Endothelial cell of umbilical vein (primary cell): Measurements from ENCODE around the gene ELP6. TPM values are rescaled to one million over a fixed set of nuclear protein-coding genes. Genes with fewer than 3 reads are reported as not detected.

Experiments used
- BruUV-seq: library from RNA; stranded (reverse); fragments of 400-500 nt; replicated peaks from 2 replicates; lab custom pipeline; 2021; lab: Mats Ljungman, UMichigan
- CTCF ChIA-PET: fragments of 300-600, 350-600 bp; sonication (Branson Sonifier 250); formaldehyde crosslinking; loops from one replicate; lab custom pipeline; 2021; ENCODE audit warnings: antibody characterized with exemption, inconsistent platforms; lab: Charles Lee
- POLR2A ChIA-PET: fragments of 300-600, 350-600 bp; sonication (Branson Sonifier 250); formaldehyde crosslinking; loops from one replicate; lab custom pipeline; 2021; ENCODE audit warnings: antibody characterized with exemption, inconsistent platforms; lab: Charles Lee
- DNase-seq: peaks from one replicate; pipeline ENCODE4 v3.0.0-alpha.2; 2011; ENCODE audit warnings: low read depth, low spot score
- FAIRE-seq: peaks from 2 replicates; lab custom pipeline; 2011; peaks lifted over from hg19 to GRCh38; lab: Jason Lieb, UNC
- H2AFZ ChIP-seq: 2 replicates; pipeline ENCODE4 v1.6.0; 2012; ENCODE audit warnings: low read depth, low read length, control low read depth, inconsistent platforms
- H3K27ac ChIP-seq: 2 replicates; pipeline ENCODE4 v1.5.1; 2011; ENCODE audit warnings: low read depth, mild to moderate bottlenecking, control low read depth, low read length, moderate library complexity; ENCODE audit not compliant: insufficient read depth
- H3K27me3 ChIP-seq, 2 experiments: 2 replicates each; pipeline versions ENCODE4 v1.6.0 to v1.6.1; 2011; ENCODE audit warnings: low read length in 2 of 2, mixed read lengths in 1 of 2; ENCODE audit not compliant: control insufficient read depth in 2 of 2, insufficient read depth in 2 of 2
- H3K36me3 ChIP-seq, 2 experiments: 2 replicates in 1 of 2; 3 replicates in 1 of 2; pipeline ENCODE4 v1.5.1; 2011; ENCODE audit warnings: low read length in 2 of 2, mild to moderate bottlenecking in 1 of 2, moderate library complexity in 1 of 2; ENCODE audit not compliant: control insufficient read depth in 2 of 2, insufficient read depth in 2 of 2; ENCODE audit errors: extremely low read depth in 1 of 2
- H3K4me1 ChIP-seq: 3 replicates; pipeline ENCODE4 v1.5.1; 2011; ENCODE audit warnings: mild to moderate bottlenecking, low read length; ENCODE audit not compliant: control insufficient read depth, insufficient read depth; ENCODE audit errors: extremely low read depth
- H3K4me2 ChIP-seq: 2 replicates; pipeline ENCODE4 v1.6.1; 2011; ENCODE audit warnings: low read length, control low read depth, mixed read lengths; ENCODE audit not compliant: insufficient read depth
- H3K4me3 ChIP-seq, 3 experiments: fragments of 200-600 bp in 1 of 3; sonication (generic), shearing (Covaris generic) in 1 of 3; replicated peaks in 1 of 3; 2 replicates each; pipeline ENCODE4 v1.5.1; 2011 to 2016; ENCODE audit warnings: control low read depth in 3 of 3, low read length in 3 of 3, mild to moderate bottlenecking in 2 of 3, inconsistent platforms in 1 of 3, low read depth in 1 of 3, moderate library complexity in 1 of 3; ENCODE audit not compliant: insufficient read depth in 1 of 3
- H3K79me2 ChIP-seq: 2 replicates; pipeline ENCODE4 v1.6.0; 2012; ENCODE audit warnings: low read length, inconsistent platforms; ENCODE audit not compliant: control insufficient read depth, insufficient read depth
- H3K9ac ChIP-seq: replicated peaks from 2 replicates; pipeline ENCODE3; 2011; ENCODE audit warnings: low read length, control low read depth; ENCODE audit not compliant: insufficient read depth; ENCODE audit errors: extremely low read depth
- H3K9me1 ChIP-seq: replicated peaks from 3 replicates; pipeline ENCODE4 v1.6.0; 2011; ENCODE audit warnings: mild to moderate bottlenecking, low read length; ENCODE audit not compliant: control insufficient read depth, insufficient read depth; ENCODE audit errors: extremely low read depth
- H3K9me3 ChIP-seq: replicated peaks from 2 replicates; pipeline ENCODE4 v1.5.1; 2012; ENCODE audit warnings: low read length, inconsistent platforms; ENCODE audit not compliant: control insufficient read depth, insufficient read depth
- H4K20me1 ChIP-seq: replicated peaks from 2 replicates; pipeline ENCODE3; 2011; ENCODE audit warnings: mild to moderate bottlenecking, low read length; ENCODE audit not compliant: control insufficient read depth, insufficient read depth; ENCODE audit errors: extremely low read depth
- CTCF ChIP-seq, 2 donors: IDR thresholded peaks; 1 replicate in 1 of 2; 2 replicates in 1 of 2; pipeline ENCODE4 v1.5.1; 2011; ENCODE audit warnings: low read length in 2 of 2, mild to moderate bottlenecking in 2 of 2, moderate library complexity in 2 of 2, control low read depth in 1 of 2, inconsistent platforms in 1 of 2, low read depth in 1 of 2; ENCODE audit not compliant: insufficient read depth in 1 of 2; ENCODE audit errors: extremely low read depth in 1 of 2
- EZH2 ChIP-seq: IDR thresholded peaks from 2 replicates; pipeline ENCODE4 v1.6.1; 2012; ENCODE audit warnings: borderline replicate concordance, low read depth, mild to moderate bottlenecking, moderate library complexity, low read length, inconsistent platforms; ENCODE audit not compliant: severe bottlenecking
- FOS ChIP-seq: IDR thresholded peaks from 2 replicates; pipeline ENCODE4 v1.6.1; 2011; ENCODE audit warnings: mild to moderate bottlenecking, low read length, moderate library complexity, borderline replicate concordance; ENCODE audit not compliant: insufficient read depth
- GATA2 ChIP-seq: IDR thresholded peaks from 2 replicates; pipeline ENCODE4 v1.7.0; 2011; ENCODE audit warnings: low read depth, mild to moderate bottlenecking, moderate library complexity, mixed read lengths, low read length; ENCODE audit not compliant: insufficient read length, insufficient read depth
- JUN ChIP-seq: IDR thresholded peaks from 2 replicates; pipeline ENCODE4 v1.6.1; 2011; ENCODE audit warnings: borderline replicate concordance, low read depth; ENCODE audit not compliant: insufficient read length, insufficient read depth
- MYC ChIP-seq: IDR thresholded peaks from one replicate; pipeline ENCODE4 v1.6.1; 2011; ENCODE audit warnings: mild to moderate bottlenecking, low read depth, low read length
- POLR2A ChIP-seq: IDR thresholded peaks from 2 replicates; pipeline ENCODE4 v1.6.1; 2012; ENCODE audit warnings: low read depth, mild to moderate bottlenecking, control low read depth, low read length
- POLR2AphosphoS5 ChIP-seq: IDR thresholded peaks from 2 replicates; pipeline ENCODE4 v1.6.1; 2012; ENCODE audit warnings: low read depth, mild to moderate bottlenecking, control low read depth, low read length, moderate library complexity; ENCODE audit not compliant: insufficient read depth
- dilution Hi-C: fragments of 300-500 bp; cut with MboI; formaldehyde crosslinking; loops from one replicate; pipeline ENCODE4 v1.15.0; 2019; ENCODE audit warnings: low sequenced_read_pairs; ENCODE audit not compliant: extremely low pct_ligation_motif_present
- intact Hi-C: fragments of 100-400 bp; cut with micrococcal nuclease; formaldehyde crosslinking; loops from one replicate; pipeline ENCODE4 v1.10.0; 2022
- polyA plus RNA-seq, 4 experiments: library from polyadenylated mRNA; depleted of rRNA in 3 of 4; stranded (reverse) in 3 of 4; unstranded in 1 of 4; fragments of >200 nt; gene quantifications; 2 replicates each; pipeline versions ENCODE4 v1.2.1 to v1.2.3, GENCODE V29; 2011 to 2012; ENCODE audit warnings: missing spikeins in 1 of 4
- total RNA-seq: library from RNA; stranded (reverse); gene quantifications from 2 replicates; pipeline ENCODE4 v1.2.3, GENCODE V29; 2021

ELP6 gene
- total and polyA plus RNA-seq, 2 donors (not counting 3 experiments of a cell fraction or from before 2014, with no cell fraction given) = 48.1 to 91.0 TPM

- Histone ChIP-seq H3K36me3 (no peaks in the 10 kb centered on the region), H3K4me2 (no peak overlapping the region), H3K4me1 (no peaks in the 10 kb centered on the region), H3K27me3 (peaks cover 5 to 6% of the 10 kb centered on the region in 2 experiments), H3K4me3 (no peak overlapping the region), H3K27ac (no peak overlapping the region), H3K9ac (no peak overlapping the region), H4K20me1 (no peaks in the 10 kb centered on the region), H3K9me3 (no peaks in the 10 kb centered on the region), H2AFZ (no peak overlapping the region), H3K79me2 (no peaks in the 10 kb centered on the region), H3K9me1 (no peaks in the 10 kb centered on the region)
- BruUV-seq = no TSS peak
- no peak for FAIRE-seq
- TF ChIP-seq POLR2A (no peak), JUN (no peak), CTCF (IDR thresholded peaks at IDR 0.05; ENCODE audit: extremely low read depth in 1 of 2, insufficient read depth in 1 of 2, low read depth in 1 of 2, low read length in 2 of 2) (no peak), MYC (no peak), EZH2 (no peak), GATA2 (no peak), POLR2AphosphoS5 (no peak), FOS (no peak)
- dilution Hi-C loops = no loop called here
- DNase-seq = no peak
- ChIA-PET CTCF (no interaction called here), POLR2A (no interaction called here)
- intact Hi-C loops = no loop called here
Observed at GRCh38 chr3:47536967-47537366, 23.5 kb upstream of the ELP6 start.
